CD4-positive, alpha-beta T cell treated with Interleukin-1 beta for 1 hour (primary cell): ENCODE data around the gene TLCD3B.

ENCODE experiments used
- DNase-seq, 2 donors: peaks; one replicate each; pipeline ENCODE4 v3.0.0-alpha.2; 2020 to 2022

TLCD3B gene

DNA sequence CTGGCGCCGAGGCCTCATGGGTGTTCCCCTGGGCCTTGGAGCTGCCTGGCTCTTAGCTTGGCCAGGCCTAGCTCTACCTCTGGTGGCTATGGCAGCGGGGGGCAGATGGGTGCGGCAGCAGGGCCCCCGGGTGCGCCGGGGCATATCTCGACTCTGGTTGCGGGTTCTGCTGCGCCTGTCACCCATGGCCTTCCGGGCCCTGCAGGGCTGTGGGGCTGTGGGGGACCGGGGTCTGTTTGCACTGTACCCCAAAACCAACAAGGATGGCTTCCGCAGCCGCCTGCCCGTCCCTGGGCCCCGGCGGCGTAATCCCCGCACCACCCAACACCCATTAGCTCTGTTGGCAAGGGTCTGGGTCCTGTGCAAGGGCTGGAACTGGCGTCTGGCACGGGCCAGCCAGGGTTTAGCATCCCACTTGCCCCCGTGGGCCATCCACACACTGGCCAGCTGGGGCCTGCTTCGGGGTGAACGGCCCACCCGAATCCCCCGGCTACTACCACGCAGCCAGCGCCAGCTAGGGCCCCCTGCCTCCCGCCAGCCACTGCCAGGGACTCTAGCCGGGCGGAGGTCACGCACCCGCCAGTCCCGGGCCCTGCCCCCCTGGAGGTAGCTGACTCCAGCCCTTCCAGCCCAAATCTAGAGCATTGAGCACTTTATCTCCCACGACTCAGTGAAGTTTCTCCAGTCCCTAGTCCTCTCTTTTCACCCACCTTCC is 43.5 kb downstream of the TLCD3B start:
- no peak for DNase-seq

DNA sequence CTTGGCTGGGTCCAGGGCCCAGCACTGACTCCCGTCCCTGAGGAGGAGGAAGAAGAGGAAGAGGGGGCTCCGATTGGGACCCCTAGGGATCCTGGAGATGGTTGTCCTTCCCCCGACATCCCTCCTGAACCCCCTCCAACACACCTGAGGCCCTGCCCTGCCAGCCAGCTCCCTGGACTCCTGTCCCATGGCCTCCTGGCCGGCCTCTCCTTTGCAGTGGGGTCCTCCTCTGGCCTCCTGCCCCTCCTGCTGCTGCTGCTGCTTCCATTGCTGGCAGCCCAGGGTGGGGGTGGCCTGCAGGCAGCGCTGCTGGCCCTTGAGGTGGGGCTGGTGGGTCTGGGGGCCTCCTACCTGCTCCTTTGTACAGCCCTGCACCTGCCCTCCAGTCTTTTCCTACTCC is 44.1 kb downstream of the TLCD3B start:
- DNase-seq, result no peak

DNA sequence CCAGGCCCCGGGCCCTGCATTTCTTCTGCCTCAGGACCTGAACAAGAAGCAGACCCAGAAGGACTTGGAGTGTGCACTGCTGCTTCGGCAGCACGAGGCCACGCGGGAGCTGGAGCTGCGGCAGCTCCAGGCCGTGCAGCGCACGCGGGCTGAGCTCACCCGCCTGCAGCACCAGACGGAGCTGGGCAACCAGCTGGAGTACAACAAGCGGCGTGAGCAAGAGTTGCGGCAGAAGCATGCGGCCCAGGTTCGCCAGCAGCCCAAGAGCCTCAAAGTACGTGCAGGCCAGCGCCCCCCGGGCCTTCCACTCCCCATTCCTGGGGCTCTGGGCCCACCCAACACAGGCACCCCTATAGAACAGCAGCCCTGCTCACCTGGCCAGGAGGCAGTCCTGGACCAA is 44.8 kb downstream of the TLCD3B start:
- no peak for DNase-seq

DNA sequence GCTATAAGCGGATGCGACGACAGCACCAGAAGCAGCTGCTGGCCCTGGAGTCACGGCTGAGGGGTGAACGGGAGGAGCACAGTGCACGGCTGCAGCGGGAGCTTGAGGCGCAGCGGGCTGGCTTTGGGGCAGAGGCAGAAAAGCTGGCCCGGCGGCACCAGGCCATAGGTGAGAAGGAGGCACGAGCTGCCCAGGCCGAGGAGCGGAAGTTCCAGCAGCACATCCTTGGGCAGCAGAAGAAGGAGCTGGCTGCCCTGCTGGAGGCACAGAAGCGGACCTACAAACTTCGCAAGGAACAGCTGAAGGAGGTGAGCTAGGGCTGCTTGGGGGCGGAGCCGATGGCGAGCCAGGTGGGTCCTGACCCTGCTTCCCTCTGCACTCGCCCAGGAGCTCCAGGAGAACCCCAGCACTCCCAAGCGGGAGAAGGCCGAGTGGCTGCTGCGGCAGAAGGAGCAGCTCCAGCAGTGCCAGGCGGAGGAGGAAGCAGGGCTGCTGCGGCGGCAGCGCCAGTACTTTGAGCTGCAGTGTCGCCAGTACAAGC is 45.7 kb downstream of the TLCD3B start:
- no peak for DNase-seq

DNA sequence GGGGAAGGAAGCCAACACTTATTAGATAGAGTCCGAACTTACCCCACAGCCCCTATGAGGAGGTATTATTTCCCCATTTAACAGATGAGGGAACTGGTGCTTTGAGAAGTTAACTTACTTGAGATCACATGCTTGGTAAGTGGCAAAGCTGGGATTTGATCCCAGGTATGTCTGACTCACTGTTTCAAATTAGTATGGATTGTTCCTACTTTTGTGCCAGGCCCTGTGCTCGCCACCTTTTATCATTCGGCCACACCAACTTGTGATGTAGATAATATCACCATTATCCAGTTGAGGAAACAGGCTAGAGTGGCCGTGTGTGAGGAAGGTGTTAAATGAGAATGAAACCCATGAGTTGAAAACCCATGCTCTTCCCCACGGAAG is 46.3 kb downstream of the TLCD3B start:
- no peak for DNase-seq

DNA sequence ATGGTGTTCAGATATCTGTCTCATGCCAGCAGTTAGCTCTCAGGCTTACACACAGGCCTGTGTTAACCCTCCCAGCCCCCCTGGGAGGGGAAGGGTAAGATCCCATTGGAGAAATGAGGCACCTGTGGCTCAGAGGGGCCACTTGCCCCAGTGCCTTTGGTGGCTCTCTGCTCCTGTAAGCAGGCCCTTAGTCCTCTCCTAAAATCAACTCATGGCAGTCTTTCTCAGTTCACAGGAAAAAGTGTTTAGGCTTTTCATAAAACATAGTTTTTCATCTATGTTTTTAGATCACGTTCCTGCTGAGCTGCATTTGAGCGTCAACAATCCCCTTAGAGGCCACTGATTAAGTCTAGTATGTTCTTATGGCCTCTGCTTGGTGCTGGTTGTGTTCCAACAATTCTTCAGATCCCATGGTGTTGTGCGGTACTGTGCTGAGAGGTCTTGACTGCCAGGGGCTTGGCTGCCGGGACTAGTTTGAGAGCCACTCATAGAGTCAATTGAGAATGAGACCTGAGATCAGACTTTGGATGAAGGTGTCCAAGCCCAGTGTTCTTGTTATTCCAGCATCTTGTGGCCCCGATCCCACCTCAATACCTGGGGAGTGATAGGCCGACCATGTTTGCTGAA is 46.8 kb downstream of the TLCD3B start:
- no peak for DNase-seq

DNA sequence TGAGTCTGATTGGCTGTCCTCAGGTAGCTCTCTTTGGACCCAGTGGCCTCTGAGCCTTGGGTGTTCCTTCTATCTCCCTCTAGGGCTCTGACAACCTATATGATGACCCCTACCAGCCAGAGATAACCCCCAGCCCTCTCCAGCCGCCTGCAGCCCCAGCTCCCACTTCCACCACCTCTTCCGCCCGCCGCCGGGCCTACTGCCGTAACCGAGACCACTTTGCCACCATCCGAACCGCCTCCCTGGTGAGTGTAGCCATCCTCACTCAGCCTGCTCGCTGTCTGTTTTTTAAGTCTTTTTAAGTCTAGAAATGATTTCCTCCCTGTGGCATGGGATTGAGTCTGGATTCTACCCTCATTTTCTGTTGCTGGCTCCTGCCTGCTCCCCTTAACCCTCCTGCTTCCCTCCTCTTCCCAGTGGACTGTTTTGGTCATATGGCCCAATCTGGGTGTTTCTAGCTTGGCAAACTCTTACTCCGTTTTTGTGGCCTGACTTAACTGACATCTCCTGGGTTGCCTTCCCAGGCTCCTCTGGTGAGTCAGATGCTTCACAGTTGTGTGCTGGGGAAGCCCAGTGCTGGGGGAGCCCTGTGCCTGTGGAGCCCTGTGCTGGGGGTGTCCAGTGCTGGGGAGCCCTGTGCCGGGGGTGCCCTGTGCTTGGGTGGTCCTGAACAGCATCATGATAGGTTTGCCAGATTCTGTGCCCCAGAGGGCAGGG is 47.5 kb downstream of the TLCD3B start:
- no peak for DNase-seq

DNA sequence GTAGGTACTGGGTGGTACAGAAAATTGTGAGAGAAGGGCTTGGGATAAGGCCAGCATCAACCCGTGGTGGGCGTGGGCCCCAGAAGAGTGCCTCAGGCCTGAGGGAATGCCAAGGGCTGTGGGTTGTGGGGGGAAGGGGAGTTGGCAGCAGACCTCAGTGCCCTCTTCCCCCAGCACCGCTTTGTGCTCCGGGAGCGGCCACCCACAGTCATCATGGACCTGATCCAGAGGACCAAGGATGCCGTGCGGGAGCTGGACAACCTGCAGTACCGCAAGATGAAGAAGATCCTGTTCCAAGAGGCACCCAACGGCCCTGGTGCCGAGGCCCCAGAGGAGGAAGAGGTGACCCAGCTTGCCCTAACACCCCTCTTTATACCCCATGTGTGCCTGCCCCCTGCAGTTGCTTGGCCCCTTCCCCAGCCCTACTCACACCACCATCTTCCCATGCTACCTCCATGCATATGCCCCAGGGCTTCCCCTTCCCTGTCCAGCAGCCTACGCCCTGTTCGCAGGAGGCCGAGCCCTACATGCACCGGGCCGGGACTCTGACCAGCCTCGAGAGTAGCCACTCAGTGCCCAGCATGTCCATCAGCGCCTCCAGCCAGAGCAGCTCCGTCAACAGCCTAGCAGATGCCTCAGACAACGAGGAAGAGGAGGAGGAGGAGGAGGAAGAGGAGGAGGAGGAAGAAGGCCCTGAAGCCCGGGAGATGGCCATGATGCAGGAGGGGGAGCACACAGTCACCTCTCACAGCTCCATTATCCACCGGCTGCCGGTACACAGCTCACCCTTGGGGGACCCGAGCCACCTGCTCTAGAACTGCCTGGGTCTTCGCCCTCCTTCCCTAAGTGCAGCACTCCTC is 48.3 kb downstream of the TLCD3B start:
- no peak for DNase-seq

DNA sequence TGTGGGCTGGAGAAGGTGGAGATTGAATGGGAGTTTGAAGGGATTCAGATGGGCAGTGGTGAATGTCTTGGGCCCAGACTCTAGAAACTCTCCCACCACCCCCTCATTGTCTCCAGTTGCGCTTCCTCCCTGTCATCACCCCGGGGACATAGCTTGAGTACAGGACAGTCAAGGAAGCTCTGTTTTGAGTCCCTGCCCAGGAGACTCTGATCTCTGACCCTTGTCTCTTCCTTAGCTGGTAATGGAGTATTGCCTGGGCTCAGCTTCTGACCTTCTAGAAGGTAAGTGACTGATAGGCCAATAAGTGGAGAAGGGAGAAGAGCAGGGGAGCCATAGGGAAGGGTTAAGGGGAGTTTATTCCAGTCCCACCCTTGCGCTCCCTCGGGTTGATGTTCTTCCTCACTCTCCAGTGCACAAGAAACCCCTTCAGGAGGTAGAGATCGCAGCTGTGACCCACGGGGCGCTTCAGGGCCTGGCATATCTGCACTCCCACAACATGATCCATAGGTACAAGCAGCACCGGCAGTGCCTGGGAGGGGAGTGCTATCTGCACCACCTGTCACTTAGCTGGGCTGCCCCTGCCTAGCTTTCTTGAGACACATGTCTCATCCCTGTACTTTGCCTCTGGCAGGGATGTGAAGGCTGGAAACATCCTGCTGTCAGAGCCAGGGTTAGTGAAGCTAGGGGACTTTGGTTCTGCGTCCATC is 52.4 kb downstream of the TLCD3B start:
- DNase-seq, result no peak

DNA sequence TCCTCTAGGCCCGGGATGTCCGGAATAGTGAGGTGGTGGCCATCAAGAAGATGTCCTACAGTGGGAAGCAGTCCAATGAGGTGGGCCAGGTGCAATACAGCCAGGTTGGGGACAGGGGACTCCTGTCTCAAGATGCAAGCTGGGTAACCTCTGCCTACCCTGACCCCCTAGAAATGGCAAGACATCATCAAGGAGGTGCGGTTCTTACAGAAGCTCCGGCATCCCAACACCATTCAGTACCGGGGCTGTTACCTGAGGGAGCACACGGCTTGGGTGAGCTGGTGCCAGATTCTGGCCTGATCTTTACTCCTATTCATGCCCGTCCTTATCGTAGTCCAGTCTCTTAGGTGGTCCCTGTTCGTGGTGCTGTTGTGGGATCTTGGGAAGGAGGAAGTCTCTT is 53.0 kb downstream of the TLCD3B start:
- DNase-seq, result no peak

DNA sequence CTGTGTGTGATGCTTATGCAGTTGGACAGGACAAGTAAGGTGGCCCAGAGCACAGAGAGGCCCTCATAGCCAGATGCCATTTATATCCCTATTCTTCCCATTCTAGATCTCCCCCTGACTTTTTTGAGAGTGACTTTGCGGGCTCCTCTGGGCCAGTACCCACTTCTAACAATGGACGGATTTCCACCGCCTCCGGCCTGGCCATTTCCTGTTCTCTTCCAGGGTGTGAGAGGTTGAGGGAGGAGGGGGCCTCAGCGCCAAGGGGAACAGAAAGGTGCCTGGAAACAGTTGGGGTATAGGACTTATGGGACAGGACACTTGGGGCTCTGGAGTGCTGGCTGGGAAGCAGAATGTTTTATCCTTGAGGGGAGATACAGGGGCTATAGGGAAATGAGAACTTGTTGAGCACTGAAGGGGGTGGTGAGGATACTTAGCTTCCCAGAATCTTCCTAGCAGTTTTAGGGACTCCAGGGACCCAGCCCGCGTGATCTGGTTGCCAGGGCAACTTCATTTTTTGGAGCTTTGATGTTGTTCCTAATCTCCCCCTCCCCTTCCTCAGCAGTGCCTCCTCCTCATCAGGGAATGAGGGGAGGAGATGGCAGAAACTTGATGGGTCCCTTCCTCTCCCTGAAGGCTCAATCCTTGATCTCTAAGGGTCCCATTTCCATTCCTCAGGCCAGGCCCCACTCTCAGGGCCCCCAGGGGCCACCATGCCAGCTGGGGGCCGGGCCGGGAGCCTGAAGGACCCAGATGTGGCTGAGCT is 53.8 kb downstream of the TLCD3B start:
- no peak for DNase-seq

DNA sequence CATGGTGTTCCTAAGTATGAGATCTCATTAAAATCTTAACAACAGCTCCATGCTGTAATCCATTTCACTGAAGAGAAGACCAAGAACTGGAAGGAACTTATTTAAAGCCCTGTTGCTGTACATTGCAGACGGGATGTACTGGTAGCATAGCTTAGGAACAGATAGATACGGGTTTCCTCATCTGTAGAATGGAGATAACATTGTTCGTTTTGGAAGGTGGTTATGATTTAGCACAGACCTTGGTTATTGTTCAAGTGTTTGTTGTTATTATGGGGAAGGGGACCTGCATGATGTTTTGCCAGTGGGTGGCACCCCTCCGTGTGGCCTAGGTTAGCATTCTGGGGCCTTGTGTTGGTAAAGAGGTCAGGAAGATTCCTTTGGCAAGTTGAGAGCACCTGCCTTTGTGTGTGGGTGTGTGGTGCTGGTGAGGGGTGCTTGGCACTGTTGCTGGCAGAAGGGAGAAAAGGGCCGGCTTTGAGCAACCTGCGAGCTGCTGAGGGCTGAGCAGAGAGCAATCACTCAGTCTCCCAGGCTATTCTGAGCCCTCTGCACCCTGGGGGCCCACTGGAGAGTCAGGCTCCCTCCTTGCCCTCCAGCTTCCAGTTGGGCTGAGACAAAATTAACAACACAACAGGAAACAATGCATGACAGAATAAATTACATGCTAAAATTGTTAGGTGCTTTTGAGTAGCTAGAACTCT is 55.1 kb downstream of the TLCD3B start:
- DNase-seq, result no peak

DNA sequence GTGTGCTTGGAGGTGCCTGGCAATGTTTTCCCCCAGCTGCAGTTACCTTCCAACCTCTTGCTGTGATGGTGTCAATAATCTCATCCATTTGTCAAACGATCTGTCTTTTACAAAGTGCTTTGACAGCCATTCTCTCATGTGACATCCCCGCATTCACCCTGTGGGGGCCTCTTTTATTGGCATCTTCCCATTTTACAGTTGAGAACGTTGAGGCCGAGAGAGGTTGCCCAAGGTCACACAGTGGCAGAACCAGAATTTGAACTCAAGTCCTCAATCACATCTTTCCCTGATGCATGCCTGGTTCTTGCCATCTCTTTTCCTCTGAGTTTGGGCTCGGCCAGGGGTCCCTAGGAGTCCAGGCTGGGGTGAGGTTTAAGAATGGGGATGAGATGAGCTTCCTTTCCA is 55.9 kb downstream of the TLCD3B start:
- no peak for DNase-seq
